GM12874 (cell line): ENCODE measurements around the gene RIMS1.

Source experiments
- CTCF ChIP-seq: IDR thresholded peaks from 2 replicates; pipeline ENCODE4 v1.5.1; 2011; ENCODE audit warnings: low read depth, mild to moderate bottlenecking, control low read depth, low read length, moderate library complexity; ENCODE audit not compliant: insufficient read depth

Gene RIMS1

GRCh38 chr6:72133324-72133723 lies 247.0 kb downstream of the RIMS1 start:
- TF ChIP-seq CTCF: no peak

DNA sequence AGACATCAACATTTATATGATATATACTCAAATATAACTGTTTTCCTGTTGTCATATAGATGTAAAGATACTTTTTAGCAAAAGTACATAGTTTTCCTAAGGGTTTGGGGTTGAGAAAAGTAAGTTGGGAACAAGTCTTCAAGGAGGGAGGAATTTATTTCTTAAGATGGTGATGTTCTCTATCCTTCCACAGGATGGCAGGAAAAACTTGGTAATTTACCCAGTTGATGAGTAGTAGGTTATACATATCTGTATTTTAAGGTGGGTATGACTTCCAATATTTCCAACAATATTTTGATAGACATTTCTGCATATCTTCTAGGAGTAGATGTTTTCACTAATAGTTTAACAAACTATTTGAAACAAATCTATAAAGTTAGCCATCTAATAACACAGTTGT lies 254.4 kb downstream of the RIMS1 start:
- TF ChIP-seq CTCF: no peak

DNA sequence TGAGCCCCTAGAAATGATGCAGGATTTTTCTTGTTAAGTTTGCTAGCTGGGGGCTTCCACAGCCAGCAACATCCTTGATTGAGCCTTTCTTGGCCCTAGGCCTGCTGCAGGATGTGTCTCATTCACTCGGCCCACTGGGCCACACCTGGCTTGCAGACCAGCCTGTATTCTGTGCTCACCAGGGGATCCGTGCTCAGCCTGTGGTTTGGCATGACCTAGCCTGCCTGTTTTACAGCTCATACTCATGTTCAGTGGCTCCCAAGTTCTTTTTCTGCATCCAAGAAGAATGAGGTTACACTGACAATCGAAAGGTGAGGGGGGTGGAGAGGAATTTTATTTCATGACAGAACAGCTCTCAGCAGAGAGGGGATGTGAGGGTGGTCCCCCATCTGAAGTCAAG lies 263.4 kb downstream of the RIMS1 start:
- TF ChIP-seq CTCF: no peak

GRCh38 chr6:72151742-72152141 lies 265.4 kb downstream of the RIMS1 start:
- TF ChIP-seq CTCF: no peak

DNA sequence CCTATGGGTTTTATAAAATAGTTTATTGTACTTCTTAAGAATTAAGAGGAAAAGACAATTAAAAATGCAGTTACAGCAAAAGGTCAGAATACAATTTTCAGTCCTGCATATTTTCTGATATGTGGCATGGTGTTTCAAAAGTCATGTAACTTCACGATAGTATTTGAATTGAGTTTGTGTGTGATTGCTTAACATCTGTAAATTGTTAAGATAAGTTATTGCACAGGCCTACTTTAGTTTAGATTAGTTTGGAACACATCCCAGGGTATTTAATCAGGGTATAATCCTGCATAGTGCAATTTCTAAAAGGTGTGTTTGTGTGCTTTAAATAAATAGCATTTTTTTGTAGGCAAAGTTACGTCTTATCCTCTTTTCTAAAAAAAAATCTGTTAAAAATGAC lies 289.6 kb downstream of the RIMS1 start:
- no peak for TF ChIP-seq CTCF

DNA sequence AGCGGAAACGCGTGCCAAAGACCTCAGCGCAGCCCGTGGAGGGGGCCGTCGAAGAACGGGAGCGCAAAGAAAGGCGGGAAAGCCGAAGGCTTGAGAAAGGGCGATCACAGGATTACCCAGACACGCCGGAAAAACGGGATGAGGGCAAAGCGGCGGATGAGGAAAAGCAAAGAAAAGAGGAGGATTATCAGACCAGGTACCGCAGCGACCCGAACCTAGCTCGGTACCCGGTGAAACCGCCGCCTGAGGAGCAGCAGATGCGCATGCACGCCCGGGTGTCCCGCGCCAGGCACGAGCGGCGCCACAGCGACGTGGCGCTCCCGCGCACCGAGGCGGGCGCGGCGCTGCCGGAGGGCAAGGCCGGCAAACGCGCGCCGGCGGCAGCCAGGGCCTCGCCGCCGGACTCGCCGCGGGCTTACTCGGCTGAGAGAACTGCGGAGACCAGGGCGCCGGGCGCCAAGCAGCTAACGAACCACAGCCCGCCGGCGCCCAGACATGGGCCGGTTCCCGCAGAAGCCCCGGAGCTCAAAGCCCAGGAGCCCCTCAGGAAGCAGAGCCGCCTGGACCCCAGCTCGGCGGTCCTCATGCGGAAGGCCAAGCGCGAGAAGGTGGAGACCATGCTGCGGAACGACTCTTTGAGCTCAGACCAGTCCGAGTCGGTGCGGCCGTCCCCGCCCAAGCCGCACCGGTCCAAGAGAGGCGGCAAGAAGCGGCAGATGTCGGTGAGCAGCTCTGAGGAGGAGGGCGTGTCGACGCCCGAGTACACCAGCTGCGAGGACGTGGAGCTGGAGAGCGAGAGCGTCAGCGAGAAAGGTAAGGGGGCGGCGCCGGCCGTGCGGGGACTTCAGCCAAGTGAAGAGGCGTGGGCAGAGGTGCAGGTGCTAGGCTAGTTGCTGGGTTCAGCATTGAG lies 296.2 kb downstream of the RIMS1 start:
- no peak for TF ChIP-seq CTCF

GRCh38 chr6:72203983-72204382 lies 317.6 kb downstream of the RIMS1 start:
- TF ChIP-seq CTCF: no peak

DNA sequence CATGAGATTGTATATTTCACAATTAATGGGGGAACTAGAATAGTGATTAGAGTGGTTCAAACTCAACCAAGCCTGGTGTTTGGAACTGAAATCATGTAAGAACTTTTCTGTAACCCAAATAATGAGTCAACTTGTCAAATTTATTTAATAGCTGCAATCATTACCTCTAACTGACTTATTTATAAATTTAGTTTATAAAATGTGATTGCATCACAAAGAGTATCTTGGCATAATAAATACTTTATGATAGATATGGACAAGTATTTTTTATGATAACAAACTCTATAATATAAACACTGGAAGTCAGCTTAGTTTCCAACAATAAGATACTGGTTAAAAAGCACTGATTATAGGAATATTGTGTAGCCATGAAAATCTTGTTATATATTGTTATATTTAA lies 319.1 kb downstream of the RIMS1 start:
- TF ChIP-seq CTCF: no peak
